Measurements from ENCODE around the gene MTCH1. TPM values are rescaled to one million over a fixed set of nuclear protein-coding genes. Genes with fewer than 3 reads are reported as not detected.

MTCH1 gene
- total RNA-seq, 1 experiment from 2014 or later, result 161 TPM

DNA sequence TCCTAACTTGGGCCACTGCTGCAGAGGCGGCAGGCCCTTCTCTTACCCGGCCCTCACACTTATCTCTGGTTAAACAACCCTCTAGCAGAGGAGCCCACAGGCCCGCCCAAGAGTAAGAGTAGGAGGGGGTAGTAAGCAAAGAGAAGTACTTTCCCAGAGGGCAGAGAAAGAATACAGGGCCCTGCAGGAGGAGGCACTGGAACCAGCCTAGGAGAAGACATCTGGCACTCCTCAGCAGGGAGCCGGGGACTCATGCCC, 10.1 kb downstream of the MTCH1 start:
- Histone ChIP-seq H3K27ac (ENCODE audit: low read depth, low read length) (no peak overlapping the region), H4K20me1 (ENCODE audit: insufficient read depth) (no peaks in the 10 kb centered on the region), H2AFZ (ENCODE audit: low read depth, low read length, poor library complexity, severe bottlenecking) (no peak overlapping the region), H3K4me2 (ENCODE audit: low read length) (no peak overlapping the region), H3K9me3 (ENCODE audit: control insufficient read depth in 1 of 2, insufficient read depth in 1 of 2, low read depth in 1 of 2, low read length in 2 of 2) (no peaks in the 10 kb centered on the region), H3K4me3 (replicated peaks in 1 of 2; ENCODE audit: low read depth in 1 of 2, low read length in 2 of 2) (no peak overlapping the region), H3K36me3 (ENCODE audit: control insufficient read depth in 1 of 2, insufficient read depth in 2 of 2, low read length in 2 of 2) (peaks cover 59 to 84% of the 10 kb centered on the region in 2 experiments), H3K9ac (ENCODE audit: low read length) (no peak overlapping the region), H3K79me2 (ENCODE audit: insufficient read depth, low read length) (peaks cover 33% of the 10 kb centered on the region), H3K27me3 (ENCODE audit: insufficient read depth, low read length) (no peaks in the 10 kb centered on the region), H3K4me1 (ENCODE audit: control insufficient read depth in 1 of 2, insufficient read depth in 2 of 2, low read length in 2 of 2) (no peaks in the 10 kb centered on the region; a peak in 1 of 4 replicates), H3K9me2 (ENCODE audit: insufficient read depth) (no peaks in the 10 kb centered on the region)
- TF ChIP-seq, protein P1, sequence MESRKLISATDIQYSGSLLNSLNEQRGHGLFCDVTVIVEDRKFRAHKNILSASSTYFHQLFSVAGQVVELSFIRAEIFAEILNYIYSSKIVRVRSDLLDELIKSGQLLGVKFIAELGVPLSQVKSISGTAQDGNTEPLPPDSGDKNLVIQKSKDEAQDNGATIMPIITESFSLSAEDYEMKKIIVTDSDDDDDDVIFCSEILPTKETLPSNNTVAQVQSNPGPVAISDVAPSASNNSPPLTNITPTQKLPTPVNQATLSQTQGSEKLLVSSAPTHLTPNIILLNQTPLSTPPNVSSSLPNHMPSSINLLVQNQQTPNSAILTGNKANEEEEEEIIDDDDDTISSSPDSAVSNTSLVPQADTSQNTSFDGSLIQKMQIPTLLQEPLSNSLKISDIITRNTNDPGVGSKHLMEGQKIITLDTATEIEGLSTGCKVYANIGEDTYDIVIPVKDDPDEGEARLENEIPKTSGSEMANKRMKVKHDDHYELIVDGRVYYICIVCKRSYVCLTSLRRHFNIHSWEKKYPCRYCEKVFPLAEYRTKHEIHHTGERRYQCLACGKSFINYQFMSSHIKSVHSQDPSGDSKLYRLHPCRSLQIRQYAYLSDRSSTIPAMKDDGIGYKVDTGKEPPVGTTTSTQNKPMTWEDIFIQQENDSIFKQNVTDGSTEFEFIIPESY (IDR thresholded peaks at IDR 0.05; ENCODE audit: extremely low read depth, insufficient replicate concordance, low read length), result no peak
- no peak for TF ChIP-seq SRF (IDR thresholded peaks at IDR 0.05; ENCODE audit: low read depth)
- TF ChIP-seq SP1 (IDR thresholded peaks at IDR 0.05; ENCODE audit: low read depth), result no peak
- TF ChIP-seq YY1 (IDR thresholded peaks at IDR 0.05; ENCODE audit: extremely low read depth, insufficient replicate concordance, low read depth, low read length), result no peak
- TF ChIP-seq CBX3 (IDR thresholded peaks at IDR 0.05; ENCODE audit: low read depth), result no peak
- no peak for TF ChIP-seq JUND (IDR thresholded peaks at IDR 0.05)
- TF ChIP-seq POLR2AphosphoS5 (IDR thresholded peaks at IDR 0.05; ENCODE audit: low read depth, low read length), result no peak
- TF ChIP-seq EZH2phosphoT487 (IDR thresholded peaks at IDR 0.05; ENCODE audit: borderline replicate concordance), result no peak
- ChIA-PET POLR2A (no interaction called here), CTCF (no interaction called here), RAD21 (ENCODE audit: low non-redundant PET in 1 of 2, low total read pairs in 2 of 2, uncharacterized antibody in 2 of 2, unreplicated experiment in 2 of 2) (no interaction called here)
- ATAC-seq (no peak), DNase-seq (ENCODE audit: low read depth, low spot score) (no peak)
- BruUV-seq (replicated peaks), result no TSS peak
- intact Hi-C loops (cut with micrococcal nuclease), result no loop called here

Data from HCT116 (cell line).